HG03066 (cell line): Measurements from ENCODE around the gene LCN15.
"Not testable (repeated sequence)": the region's sequence is repeated elsewhere in the genome, so short reads cannot be mapped to it uniquely, and the experiment has no call there.

Experiments
- ATAC-seq: cut with Tn5 transposase; IDR thresholded peaks from one replicate; pipeline ENCODE4 v1.9.1; 2021; ENCODE audit warnings: low read depth; ENCODE audit not compliant: unreplicated experiment

Gene LCN15, protein sequence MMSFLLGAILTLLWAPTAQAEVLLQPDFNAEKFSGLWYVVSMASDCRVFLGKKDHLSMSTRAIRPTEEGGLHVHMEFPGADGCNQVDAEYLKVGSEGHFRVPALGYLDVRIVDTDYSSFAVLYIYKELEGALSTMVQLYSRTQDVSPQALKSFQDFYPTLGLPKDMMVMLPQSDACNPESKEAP

GRCh38 chr9:136764301-136764891 is at the start of gene LCN15:
LCN15 (minus strand) TSS chr9:136764518; CDS start chr9:136764488, 30 bp downstream.
- ATAC-seq, result no peak

DNA sequence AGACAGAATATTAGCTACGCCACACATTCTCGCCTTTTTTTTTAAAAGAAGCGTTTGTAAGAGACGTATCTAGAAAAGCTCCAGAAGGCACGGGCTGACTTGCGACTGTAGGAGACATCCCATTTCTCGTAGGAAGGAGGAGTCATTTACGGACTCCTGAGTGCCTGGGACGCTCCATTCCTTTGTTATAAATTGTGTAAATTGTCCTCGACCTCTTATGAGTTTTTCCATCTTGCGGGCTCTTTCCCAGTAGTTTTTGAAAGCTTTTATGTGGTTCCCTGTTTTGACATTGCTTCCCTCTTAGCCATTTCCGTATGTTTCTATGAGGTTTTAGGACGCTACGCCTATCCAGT is 44.5 kb upstream of the LCN15 start:
- ATAC-seq, result no peak

DNA sequence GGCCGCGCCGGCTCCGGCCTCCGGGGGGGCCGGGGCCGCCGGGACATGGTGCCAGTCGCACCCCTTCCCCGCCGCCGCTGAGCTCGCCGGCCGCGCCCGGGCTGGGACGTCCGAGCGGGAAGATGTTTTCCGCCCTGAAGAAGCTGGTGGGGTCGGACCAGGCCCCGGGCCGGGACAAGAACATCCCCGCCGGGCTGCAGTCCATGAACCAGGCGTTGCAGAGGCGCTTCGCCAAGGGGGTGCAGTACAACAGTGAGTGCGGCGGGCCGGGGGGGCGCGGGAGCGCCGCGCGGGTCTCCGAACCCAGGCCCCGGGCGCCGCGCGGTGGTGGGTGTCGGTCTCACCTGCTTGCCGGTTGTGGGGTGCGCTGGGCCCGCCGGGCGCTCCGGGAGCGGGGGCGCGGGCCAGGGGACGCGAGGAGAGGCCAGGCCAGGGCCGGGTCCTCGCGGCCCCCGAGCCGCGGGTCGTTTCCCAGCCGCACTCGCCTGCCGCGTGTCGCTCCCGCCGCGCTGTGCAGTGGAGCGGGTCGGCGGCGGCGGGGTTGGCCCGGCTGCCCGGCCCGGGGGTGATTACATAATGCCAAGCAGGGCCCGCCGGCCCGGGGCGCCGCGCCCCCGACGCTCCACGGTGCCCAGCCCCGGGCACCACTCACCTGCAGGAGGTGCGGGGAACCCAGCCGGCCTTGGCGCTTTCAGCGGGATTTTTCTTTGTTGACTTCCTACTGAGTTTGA is 43.9 kb upstream of the LCN15 start:
- peak; percentile 27 for ATAC-seq

- peak; percentile 77 for ATAC-seq
Observed at GRCh38 chr9:136807281-136808074, 43.2 kb upstream of the LCN15 start, which contains the start of gene RABL6. RABL6 (plus strand) TSS chr9:136807948; CDS start chr9:136808197, 249 bp downstream.

DNA sequence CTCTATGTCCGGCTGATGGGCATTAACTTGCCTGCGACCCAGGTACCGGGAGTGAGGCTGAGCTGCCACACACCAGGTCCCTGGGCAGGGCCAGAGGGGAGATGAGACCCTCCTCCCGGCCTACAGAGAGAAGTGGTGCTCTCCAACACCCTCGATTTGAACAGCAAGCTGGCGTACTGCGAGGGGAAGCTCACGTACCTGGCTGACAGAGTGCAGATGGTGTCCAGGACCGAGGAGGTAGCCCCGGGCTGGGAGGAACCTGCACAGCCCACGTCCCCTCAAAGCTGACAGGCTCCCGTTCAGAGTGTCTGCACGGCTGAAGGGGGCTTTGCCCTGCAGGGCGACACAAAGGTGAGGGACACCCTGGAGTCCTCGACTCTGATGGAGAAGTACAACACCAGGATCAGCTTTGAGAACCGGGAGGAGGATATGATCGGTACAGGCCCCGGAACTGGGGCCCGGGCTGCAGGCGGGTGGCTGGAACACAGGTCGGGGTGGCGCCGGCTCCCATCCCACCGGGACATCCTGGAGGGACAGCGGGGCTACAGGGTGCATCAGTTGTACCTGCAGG is 42.4 kb upstream of the LCN15 start:
- no peak for ATAC-seq

DNA sequence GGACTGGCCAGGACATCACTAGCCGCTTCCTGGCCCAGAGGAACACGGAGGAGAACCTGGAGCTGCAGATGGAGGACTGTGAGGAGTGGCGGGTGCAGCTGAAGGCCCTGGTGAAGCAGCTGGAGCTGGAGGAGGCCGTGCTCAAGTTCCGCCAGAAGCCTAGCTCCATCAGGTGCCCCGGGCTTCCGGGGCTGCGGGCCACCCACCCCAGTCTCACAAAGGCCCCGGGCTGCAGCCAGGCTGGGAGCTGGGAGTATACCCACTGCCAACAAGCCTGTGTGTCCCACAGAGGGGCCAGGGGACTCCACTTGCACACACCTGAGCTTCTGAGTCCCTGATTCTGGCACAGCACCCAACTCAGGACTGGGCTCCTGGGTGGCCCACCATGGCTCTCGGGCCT is 41.7 kb upstream of the LCN15 start:
- ATAC-seq, result no peak

- no peak for ATAC-seq
Observed at GRCh38 chr9:136805207-136805740, 41.0 kb upstream of the LCN15 start.

DNA sequence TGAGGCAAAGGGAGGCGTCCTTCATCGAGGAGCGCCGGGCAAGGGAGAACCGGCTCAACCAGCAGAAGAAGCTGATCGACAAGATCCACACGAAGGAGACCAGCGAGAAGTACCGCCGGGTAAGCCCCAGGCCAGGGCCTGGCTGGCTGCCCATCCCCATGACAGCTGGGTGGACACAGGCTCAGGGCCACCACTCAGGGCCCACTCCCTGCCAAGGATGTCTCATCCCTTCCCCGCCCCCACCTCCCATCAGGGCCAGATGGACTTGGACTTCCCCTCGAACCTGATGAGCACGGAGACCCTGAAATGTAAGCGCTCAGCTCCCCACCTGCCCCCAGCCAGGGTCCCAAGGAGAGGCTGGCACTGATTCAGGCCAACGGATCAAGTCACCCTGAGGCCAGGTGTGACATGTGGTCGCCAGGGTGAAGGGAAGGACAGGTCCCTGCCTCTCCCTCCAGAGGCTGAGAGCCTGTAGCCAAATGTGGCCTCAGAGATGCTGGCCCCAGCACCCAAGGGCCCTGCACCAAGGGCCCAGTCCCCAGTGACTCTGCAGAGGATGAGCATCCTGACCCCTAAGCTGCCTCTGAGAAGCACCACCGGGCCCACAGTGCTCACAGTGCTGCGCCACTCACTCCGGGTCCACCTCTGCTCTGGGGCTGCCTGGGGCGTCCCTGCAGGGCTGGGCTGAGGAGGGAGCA is 40.3 kb upstream of the LCN15 start:
- no peak for ATAC-seq

DNA sequence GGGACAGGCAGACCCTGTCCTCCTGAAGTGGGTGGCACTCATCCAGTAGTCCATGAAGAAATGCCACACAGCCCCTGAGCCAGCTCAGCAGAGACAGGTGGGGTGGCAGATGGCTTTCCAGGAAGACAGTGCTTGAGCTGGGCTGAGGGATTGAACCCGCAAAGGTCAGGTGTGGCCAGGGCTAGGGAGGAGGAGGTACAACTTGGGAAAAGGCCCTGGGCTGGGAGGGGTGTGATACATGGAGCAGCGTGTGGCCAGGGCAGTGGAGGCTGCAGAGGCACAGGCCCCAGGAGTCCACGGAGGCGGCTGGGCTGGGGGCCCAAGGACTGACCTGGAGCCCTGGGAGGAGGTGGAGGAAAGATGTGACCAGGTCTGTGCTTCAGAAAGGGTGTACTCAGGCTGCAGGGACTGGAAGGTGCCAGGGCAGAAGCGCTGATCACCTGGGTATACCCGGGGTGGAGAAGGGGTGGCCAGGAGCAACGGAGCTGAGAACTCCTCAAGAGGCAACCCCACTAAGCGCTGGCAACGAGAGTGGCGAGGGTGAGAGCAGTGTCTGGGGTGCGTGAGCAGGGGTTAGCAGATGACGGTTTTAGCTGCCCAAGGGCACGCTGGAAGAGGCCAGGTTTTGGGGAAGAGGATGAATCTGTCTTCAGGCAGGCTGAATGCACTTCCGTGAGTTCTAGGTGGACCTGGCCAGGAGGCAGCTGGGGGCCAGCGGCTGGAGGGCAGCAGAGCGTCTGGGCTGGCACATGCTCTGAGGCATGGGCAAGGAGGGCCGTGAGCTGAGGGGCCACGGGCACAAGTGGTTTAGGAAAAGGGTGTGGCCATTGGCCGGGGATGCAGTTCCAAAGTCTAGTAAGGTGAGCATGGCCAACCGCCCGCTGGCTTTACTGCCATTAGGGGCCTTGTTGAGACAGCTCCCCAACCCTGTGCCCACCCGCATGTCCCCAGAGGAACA is 39.5 kb upstream of the LCN15 start:
- no peak for ATAC-seq

- not testable (repeated sequence) for ATAC-seq
Observed at GRCh38 chr9:136803009-136803550, 38.8 kb upstream of the LCN15 start.

- ATAC-seq, result no peak
Observed at GRCh38 chr9:136802321-136802720, 38.0 kb upstream of the LCN15 start.

- ATAC-seq, result no peak
Observed at GRCh38 chr9:136799854-136800657, 35.7 kb upstream of the LCN15 start.

DNA sequence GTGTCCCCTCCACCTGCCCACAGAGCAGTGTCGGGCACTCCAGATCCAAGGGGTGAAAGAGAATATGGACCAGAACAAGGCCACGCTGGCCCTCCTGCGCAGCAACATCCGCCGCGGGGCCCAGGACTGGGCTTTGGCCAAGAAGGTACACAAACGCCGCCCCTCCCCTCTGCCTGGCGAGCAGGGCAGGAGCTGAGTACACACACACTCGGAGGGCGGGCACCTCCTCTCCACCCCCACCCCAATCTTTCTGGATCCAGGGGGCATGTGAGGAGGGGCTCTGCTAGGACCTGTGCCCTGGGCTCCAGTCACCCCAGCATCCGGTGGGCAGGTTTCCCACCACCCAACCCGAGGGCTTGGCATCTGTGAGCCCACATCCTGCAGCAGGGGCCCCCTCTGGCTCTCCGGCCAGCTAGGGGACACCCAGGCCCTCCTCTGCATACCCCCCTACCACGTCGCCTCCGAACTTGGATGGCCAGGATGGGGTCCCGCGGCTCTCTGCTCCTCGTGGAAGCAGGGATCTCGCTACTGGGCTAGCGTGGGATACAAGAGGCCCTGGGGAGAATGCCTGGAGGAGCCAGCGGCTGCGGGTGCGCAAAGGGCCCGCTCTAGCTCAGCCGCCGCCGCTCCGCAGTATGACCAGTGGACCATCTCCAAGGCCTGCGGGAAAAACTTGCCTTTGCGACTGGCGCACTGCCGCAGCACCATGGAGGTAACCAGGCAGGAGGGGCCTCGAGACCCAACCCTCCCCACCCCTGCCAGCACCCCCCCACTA is 34.9 kb upstream of the LCN15 start:
- no peak for ATAC-seq

DNA sequence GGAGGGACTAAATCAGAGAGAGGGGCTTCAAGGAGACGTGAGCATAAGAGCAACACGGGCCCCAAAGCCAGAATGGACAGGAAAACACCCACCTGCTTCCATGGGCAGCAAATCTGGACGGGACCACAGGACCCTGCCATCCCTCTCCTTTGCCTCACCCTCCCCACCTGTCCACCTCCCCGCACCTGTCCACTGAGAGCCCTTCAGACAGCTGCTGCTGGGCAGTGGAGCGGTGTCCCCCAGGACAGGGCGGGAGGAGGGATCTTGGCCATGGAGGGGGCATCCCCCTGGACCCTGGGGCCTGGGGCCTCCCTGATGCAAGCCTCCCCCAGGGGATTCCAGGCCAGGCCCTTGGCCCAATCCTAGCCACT is 34.4 kb upstream of the LCN15 start:
- ATAC-seq, result no peak

GRCh38 chr9:136796775-136797347 is 32.5 kb upstream of the LCN15 start:
- ATAC-seq, result not testable (repeated sequence)

- ATAC-seq, result no peak
Observed at GRCh38 chr9:136796238-136796774, 32.0 kb upstream of the LCN15 start, which contains the start of gene CCDC183. CCDC183 (plus strand) TSS chr9:136796338; CDS start chr9:136796398, 60 bp downstream.
